ENCODE data around the gene TRAPPC3.

Gene TRAPPC3

DNA sequence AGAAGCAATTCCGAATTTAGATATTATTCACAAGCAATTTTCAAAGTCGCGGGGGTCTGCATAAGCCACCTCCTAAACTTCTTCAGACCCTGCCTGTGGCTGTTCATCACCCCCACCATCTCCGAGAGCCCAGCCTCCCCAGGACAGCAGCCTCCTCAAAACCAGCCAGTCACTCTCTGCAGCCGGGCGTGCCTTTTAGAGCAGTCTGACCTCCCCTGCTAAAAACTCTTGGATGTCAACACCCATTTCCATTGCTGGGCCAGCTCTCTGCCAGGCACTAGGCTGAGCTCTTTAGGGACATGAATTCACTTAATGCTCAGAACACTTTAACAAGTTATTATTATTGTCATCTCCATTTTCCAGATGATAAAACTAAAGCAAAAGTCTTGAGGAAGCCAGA lies 48.9 kb downstream of the TRAPPC3 start:
- DNase-seq (ENCODE audit: low read depth in 2 of 2), result no peak

DNA sequence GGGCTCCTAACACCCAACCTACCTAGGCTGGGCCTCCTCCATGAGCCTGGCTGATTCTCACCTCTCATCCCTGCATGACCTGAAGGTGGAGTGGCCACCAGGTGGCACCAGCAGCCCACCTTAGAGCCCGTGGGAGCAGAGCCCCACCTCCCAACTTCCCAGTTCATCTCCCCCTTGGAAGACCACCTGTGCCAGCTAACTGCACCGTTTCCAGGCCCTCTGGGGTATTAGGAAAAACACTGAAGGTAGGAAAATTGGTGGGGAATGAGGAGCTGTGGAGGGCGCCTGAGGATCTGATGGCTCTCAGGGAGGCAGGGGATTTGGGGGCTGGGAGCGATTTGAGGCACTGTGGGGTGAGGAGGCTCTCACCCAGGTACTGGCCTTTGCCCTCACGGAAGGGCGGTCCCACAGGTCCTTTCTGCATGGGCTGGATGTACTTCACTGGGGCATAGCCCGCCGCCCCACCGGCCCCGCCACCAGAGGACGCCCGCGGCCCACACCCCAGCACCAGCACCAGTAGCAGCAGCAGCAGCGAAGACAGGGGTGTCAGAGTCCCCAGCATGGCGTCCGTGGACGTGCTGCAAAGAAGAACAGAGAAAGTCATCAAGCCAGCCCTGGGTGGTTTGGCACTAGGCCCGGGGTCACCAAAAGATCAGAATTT lies 49.5 kb downstream of the TRAPPC3 start:
- DNase-seq (ENCODE audit: low read depth in 2 of 2), result peak; percentile 43 to 46

DNA sequence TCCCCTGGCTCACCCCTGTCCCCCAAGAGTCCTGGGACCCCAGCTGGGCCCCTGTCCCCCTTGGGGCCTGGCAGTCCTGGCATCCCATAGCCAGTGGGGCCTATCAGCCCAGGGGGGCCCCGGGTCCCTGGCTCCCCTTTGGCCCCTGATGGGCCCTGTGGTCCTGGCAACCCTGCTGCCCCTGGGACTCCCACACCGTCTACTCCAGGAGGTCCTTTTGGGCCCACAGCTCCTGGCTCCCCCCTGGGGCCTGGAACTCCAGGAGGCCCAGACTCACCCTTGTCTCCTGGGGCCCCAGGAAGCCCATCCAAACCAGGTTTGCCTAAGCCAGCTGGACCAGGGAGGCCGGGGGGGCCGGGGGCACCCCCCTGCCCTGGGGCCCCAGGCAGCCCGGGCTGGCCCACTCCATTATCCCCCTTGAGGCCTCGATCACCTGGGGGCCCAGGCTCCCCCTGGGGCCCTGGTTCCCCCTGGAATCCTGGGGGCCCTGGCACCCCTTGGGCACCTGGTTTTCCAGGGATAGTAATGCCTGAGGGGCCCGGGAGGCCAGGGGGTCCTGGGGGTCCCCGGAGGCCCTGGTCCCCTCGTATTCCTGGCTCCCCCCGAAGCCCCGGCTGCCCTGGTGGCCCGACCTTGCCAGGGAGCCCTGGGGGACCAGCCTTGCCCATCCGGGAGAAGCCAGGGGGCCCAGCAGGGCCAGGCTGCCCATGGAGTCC lies 50.5 kb downstream of the TRAPPC3 start:
- no peak for DNase-seq (ENCODE audit: low read depth in 2 of 2)

DNA sequence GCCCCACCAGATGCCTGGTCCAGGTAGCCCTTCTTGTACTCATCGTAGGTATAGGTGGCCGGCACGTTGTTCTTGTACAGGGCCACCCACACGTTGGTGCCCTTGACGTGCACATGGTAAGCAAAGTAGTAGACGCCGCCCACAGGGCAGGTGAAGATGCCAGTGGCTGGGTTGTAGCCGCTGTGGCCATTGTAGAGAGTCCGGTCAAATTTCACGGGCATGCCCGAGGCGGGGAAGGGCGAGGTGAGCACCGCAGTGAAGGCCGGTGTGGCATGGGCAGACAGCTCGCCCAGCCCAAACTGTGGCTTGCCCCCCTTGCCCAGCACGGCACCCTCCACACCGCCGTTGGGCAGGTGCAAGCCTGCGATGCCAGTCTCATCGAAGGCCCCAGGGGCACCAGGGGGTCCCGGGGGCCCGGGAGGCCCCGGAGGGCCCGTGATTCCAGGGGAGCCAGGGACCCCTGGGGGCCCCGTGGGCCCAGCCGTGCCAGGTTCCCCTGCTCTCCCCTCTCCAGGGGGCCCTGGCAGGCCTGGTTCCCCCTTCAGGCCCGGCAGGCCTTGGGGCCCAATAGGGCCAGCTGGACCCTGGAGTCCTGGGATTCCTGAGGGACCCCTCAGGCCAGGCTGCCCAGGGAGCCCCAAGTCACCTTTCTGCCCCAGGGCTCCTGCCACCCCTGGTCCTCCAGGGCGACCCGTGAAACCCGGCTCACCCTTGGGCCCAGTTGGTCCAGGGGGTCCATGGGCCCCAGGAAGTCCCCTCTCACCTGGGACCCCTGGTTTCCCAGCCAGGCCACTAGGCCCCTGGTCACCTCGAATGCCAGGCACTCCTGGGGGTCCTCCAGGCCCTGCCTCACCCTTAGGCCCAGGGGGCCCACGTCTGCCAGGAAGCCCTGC lies 51.3 kb downstream of the TRAPPC3 start:
- no peak for DNase-seq (ENCODE audit: low read depth in 2 of 2)

DNA sequence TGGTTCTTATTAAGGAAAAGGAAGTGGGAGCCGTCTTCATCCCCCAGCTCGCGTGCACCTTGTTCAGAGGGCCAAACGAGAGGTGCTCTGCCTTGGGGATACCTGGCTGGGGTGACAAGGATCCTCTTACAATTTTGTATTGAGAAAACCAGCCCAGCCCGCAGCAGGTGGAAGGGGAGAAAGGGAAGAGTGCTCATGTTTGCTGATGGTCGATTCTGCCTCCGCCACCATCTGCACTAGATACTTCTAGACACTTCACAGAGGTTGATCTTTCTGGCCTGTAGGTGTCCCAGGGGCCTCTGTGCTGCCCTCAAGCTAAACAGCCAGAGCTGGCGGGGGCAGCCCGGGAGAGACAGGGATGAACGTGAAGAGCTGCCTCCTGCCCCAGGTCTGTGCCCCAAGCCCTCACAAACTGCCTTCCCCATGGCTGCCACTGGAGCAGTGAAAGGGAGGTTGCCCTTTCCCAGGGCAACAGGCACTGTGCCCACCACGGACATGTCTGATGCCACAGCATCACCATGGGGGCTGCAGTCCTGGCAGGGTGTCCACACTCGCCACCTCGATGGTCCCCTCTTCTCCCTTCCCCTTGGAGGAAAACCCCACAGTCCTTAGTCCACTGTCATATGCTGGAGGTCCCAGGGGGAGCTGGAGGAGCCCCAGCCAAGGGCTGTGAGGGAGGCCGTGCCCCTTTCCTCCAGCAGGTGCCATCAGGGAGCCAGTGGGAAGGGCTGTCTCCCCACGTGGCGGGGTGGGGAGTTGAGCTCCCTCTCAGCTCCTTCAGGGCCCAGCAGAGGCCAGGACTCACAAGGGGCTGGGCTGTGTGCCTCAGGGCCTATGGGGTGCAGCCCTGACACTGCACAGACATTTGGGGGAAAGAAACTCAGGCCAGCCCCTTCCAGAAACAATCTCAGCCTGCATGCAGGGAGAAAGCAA lies 52.5 kb downstream of the TRAPPC3 start:
- no peak for DNase-seq (ENCODE audit: low read depth in 2 of 2)

DNA sequence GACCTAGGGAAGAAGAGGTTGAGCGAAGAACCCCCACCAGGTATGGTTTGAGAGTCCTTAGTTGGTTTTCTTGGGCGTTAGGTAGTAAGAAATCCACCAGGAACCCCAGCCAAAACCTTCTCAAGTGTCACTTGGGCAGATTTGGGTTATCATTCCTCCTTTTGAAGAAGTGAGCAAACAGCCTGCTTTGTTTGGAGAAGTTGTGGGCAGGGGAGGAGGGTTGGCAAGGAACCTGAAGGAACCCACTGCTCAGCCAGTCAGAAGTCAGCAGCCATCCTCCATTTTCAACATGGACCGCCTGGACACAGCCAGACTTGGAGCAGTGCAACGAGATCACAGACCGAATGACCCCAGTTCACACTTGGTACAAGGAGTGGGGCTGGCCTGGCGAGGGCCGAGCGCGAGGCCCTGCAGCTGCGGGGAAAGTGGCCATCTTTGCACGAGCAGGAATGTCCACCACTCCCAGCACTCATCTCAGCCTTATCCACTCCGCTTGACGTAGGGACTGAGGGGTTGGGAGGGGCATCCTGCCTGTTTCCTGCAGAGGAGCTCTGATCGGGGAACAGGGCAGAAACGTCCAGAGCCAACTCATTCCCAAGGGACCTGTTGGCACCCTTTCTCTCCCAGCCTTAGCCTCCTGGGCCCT lies 53.4 kb downstream of the TRAPPC3 start:
- DNase-seq (ENCODE audit: low read depth in 2 of 2), result no peak

DNA sequence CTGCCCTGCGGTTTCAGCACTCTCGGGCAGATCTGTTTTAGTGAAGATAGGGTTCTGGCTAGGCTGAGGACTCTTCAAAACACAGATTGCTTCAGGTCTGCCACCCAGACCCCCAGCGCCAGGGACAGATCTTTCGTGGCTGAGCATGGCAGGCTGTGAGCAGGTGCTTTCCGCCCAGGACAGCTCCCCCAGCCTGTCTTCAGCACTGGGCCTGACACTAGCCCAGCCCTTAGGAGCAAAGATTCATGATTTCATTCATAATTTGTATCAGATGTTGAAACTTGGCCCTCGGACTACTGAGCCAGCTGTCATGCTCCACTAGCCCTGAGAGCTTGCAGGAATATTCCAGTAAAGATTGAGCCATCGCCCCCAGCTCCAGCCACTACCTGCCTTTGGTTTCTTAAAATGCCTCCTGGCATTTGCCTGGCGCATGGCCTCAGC lies 54.6 kb downstream of the TRAPPC3 start:
- no peak for DNase-seq (ENCODE audit: low read depth in 2 of 2)

DNA sequence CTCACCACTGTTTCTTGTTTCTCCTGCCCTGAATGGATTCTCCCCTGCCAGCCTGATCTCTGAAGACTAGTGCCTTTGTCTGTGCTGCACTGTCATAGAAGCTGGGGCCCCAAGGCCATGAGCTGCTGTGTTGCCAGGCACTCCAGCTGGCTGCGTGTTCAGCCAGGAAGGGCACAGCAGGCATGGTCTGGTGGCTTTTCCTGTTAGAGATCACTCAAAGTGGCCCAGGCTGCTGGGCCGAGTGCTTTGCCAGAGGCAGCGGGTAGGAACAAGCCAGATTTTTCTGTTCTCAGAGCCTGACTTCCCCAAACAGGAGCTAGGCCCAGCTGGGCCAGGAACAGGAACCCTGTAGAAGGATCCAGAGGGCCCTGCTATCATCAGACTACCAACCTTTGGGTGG lies 55.4 kb downstream of the TRAPPC3 start:
- DNase-seq (ENCODE audit: low read depth in 2 of 2), result no peak

DNA sequence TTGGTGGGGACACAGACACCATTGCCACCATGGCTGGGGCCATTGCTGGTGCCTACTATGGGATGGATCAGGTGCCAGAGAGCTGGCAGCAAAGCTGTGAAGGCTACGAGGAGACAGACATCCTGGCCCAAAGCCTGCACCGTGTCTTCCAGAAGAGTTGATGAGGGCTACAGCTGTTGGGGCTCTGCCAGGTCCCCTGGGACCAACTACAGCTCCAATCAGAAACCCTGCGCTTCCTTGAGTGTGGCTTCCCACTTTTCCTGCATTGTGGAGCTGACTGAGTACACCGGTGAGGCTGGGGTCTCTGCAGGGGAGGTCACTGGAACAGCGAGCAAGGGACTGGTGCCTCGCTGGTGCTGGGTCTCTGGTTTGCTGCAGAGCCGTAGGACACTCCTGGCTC lies 56.1 kb downstream of the TRAPPC3 start:
- no peak for DNase-seq (ENCODE audit: low read depth in 2 of 2)

DNA sequence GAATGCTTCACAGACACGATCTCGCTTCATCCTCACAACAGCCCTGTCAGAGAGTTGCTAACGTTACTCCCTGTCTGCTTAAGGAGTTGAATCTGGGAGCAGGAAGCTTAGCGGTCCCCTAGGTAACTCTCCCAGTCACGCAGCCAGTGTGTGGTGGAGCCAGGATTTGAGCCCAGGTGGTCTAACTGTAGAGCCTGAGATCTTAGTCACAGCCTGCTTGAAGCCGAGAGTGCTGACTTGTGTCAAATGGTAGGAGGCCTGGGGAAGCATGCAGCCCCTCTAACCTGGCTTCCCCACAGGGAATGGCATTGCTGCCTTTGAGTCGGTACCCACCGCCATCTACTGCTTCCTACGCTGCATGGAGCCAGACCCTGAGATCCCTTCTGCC lies 56.5 kb downstream of the TRAPPC3 start:
- no peak for DNase-seq (ENCODE audit: low read depth in 2 of 2)

DNA sequence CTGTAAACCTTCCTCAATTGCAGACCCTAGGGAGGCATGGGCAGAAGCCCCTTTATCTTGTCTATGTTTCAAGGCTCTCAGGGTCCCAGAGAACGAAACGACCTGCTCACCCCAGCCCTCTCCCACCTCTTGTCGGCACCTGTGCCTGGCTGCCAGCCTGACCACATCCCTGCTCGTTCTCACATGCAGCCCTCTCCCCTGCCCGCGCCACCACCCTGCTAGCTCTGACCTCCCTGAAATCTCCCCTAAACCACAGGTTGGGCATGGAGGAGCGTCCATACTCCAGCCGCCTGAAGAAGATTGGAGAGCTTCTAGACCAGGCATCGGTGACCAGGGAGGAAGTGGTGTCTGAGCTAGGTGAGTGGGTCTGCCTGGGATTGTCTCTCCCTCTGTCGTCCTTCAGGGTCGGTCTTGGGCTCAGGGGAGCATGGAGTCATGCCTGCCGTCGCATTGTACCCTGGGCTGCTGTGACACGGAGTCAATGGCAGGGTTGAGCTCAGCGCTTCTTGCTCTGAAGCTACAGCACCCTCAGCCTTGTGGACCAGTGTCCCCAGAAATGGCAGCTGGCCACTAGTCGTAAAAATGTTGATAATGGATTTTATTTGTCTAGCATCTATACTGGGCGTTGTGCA lies 57.0 kb downstream of the TRAPPC3 start:
- DNase-seq (ENCODE audit: low read depth in 2 of 2), result no peak

DNA sequence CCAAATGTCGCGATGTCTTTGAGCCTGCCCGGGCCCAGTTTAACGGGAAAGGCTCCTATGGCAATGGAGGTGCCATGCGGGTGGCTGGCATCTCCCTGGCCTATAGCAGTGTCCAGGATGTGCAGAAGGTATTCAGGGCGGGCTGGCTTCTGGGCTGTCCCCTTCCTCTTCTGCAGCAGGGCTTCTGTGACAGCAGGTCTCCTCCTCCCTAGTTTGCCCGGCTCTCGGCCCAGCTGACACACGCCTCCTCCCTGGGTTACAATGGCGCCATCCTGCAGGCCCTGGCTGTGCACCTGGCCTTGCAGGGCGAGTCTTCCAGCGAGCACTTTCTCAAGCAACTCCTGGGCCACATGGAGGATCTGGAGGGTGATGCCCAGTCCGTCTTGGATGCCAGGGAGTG lies 57.6 kb downstream of the TRAPPC3 start:
- DNase-seq (ENCODE audit: low read depth in 2 of 2), result no peak

DNA sequence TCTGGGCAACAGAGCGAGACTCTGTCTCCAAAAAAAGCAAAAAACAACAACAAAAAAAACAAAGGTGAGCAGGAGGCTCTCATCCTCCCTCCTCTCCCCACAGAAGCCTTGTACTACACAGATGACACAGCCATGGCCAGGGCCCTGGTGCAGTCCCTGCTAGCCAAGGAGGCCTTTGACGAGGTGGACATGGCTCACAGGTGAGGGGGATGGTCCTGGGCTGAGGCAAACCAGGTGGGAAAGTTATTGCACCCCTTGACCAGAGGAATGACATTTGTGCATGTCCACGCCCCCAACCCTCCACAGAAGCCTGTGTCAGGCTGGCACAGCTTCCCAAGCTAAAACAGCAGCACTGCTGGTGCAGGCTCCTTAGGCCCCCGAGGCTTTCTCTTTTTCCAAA lies 58.1 kb downstream of the TRAPPC3 start:
- DNase-seq (ENCODE audit: low read depth in 2 of 2), result no peak

DNA sequence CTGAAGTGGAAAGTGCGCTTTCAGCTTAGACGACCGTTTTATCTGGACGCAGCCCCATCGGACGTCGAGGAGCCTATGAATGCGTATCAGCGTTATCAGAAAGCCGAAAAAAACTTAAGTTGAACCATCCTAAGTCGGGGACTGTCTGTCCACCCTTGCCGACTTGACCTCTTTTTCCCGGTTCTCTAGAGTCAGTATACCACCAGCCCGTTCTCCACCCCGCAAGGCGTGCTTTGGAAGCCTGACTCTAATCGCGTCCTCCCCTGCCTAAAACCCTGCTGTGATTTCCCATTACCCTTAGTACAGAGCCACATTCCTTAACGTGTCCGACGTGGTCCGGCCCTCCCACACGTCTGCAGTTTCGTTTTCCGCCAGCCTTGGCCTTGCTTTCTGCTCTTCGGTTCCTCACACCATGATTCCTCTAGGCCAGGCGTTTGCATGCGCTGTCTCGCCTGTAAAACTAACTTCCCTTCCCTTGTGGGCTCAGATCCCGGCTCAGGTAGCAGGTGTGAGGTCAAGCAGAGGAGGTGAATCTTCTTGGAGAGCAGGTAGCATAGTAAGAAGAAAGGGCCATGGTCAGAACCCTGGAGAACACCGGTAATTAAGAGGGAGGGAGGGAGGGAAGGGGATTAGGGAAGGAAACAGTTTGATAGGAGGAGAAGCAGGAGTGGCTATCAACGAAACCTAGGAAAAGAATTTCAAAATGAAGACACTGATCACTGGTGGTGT lies 59.7 kb downstream of the TRAPPC3 start:
- no peak for DNase-seq (ENCODE audit: low read depth in 2 of 2)

DNA sequence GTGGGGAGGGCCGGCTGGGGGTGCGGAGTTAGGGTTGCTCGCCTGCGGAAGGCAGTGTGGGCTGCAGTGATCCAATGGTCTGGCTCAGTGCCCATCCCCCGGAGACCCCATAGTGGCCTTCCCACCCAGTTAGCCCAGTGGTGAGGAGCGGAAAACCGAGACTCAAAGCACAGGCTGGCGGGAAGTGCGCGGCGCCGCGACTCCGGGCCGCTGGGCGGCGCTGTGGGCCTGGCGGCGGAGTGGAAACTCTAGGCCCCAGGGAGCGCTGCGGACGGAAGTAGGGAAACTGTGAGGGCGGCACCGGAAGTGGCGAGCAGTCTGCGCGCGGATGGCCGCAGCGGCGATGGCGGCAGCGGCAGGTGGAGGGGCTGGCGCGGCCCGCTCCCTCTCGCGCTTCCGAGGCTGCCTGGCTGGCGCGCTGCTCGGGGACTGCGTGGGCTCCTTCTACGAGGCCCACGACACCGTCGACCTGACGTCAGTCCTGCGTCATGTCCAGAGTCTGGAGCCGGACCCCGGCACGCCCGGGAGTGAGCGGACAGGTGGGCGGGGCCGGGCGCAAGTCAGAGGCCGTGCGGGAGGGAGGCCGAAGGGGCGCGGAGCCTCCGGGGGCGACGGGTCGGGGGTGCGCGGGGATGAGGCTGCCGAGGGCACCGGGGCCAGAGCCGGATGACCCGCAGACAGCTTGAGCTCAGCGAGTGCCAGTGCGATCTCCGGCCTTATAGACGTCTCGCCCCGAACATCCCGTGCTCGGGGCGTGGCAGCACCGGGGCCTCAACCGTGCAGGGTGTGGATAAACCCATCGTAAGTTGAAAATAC lies 60.5 kb downstream of the TRAPPC3 start, which contains the start of gene ADPRS:
Gene ADPRS, plus strand, starts transcription at position 316 of the 816 bp plus-strand sequence. Its CDS starts 13 bp downstream, at position 329.
- DNase-seq (ENCODE audit: low read depth in 2 of 2), result peak; percentile 77 to 78

DNA sequence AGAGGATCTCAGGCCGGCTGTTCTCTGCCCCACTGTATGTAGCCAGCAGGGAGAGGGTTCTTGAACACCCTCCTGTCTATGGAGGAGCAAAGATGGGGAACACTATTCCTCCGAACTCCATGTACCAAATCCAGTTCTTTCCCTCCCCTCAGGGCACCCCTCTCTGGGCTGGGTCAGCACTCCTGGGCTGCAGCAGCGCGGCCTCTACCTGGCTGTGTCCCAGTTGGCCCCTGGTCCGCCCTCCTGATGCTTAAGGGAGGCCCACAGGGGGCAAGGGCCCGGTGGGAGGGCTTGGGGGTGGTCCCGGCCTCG lies 61.1 kb downstream of the TRAPPC3 start:
- DNase-seq (ENCODE audit: low read depth in 2 of 2), result no peak

DNA sequence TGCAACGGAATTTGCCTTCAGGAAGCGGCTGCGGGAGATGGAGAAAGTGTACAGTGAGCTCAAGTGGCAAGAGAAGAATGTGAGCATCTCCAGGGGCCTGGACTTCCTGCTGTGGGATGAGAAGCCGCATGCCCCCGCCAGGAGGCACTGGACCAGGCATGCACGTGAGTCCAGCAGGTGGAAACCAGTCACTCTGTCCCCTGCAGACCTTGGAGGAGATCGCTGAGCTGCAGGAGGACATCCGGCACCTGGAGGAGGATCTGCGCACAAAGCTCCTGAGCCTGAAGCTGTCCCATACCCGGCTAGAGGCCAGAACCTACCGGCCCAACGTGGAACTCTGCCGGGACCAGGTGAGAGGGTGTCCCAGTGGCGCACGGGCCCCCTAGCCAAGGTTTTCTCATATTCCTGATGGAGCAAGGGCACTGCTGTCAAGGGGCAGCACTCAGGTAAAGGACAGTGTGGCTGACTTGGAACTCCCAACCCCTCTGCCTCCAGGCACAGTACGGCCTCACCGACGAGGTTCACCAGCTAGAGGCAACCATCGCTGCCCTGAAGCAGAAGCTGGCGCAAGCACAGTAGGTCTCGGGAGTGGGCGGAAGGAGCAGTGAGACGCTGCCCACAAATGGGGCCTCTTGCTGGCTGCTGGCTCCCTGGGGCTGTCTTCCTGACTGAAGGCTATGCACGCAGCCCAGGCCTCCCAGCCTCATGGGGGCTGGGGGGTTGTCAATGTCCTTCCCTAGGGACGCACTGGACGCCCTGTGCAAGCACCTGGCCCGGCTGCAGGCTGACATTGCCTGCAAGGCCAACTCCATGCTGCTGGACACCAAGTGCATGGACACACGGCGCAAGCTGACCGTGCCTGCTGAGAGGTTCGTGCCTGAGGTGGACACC lies 61.8 kb downstream of the TRAPPC3 start:
- DNase-seq (ENCODE audit: low read depth in 2 of 2), result no peak

Measured in activated CD8-positive, alpha-beta memory T cell treated with anti-CD3 and anti-CD28 coated beads for 4 hours (primary cell).